NT2/D1 (cell line): ENCODE data around the gene UQCR11.
"Not testable (repeated sequence)": the region's sequence is repeated elsewhere in the genome, so short reads cannot be mapped to it uniquely, and the experiment has no call there.

Experiments used
- SUZ12 ChIP-seq: IDR thresholded peaks from 2 replicates; pipeline ENCODE4 v1.6.1; 2011; ENCODE audit not compliant: insufficient read length, insufficient read depth; ENCODE audit errors: extremely low read depth
- ZNF274 ChIP-seq: IDR thresholded peaks from 2 replicates; pipeline ENCODE4 v1.6.1; 2011; ENCODE audit warnings: mild to moderate bottlenecking, low read depth, low read length

- not testable (repeated sequence) for TF ChIP-seq ZNF274, SUZ12
These were observed 35.7 kb upstream of the UQCR11 start for GRCh38 chr19:1640893-1641448.
